ENCODE data around the gene CCDC88A.

Gene CCDC88A

GRCh38 chr2:55425431-55425831, 5.8 kb upstream of the CCDC88A start:
- ChIA-PET POLR2A (no interaction called here), CTCF (no interaction called here)
- DNase-seq (ENCODE audit: extremely low spot score), result no peak
- TF ChIP-seq CTCF (IDR thresholded peaks at IDR 0.05; ENCODE audit: control extremely low read depth, extremely low read depth, low read depth, missing control alignments), result no peak

GRCh38 chr2:55422876-55423665, 3.4 kb upstream of the CCDC88A start:
- CTCF ChIA-PET, result no interaction called here
- POLR2A ChIA-PET, result no interaction called here
- DNase-seq (ENCODE audit: extremely low spot score), result no peak
- TF ChIP-seq CTCF (IDR thresholded peaks at IDR 0.05; ENCODE audit: control extremely low read depth, extremely low read depth, low read depth, missing control alignments), result no peak

GRCh38 chr2:55421326-55421725, 1.7 kb upstream of the CCDC88A start:
- no peak for TF ChIP-seq CTCF (IDR thresholded peaks at IDR 0.05; ENCODE audit: control extremely low read depth, extremely low read depth, low read depth, missing control alignments)
- CTCF ChIA-PET, result no interaction called here
- no peak for DNase-seq (ENCODE audit: extremely low spot score)
- POLR2A ChIA-PET, result no interaction called here

- ChIA-PET CTCF (interaction anchor here (1.0 kb wide), 1 partner anchor 15 kb away, joined by 3 read pairs; no protein-coding TSS in a partner anchor), POLR2A (no interaction called here)
- no peak for DNase-seq (ENCODE audit: extremely low spot score)
- TF ChIP-seq CTCF (IDR thresholded peaks at IDR 0.05; ENCODE audit: control extremely low read depth, extremely low read depth, low read depth, missing control alignments), result no peak
These were observed 1.2 kb upstream of the CCDC88A start for GRCh38 chr2:55420871-55421270.

GRCh38 chr2:55420439-55420725, 726 bp upstream of the CCDC88A start:
- no peak for TF ChIP-seq CTCF (IDR thresholded peaks at IDR 0.05; ENCODE audit: control extremely low read depth, extremely low read depth, low read depth, missing control alignments)
- no peak for DNase-seq (ENCODE audit: extremely low spot score)
- POLR2A ChIA-PET, result no interaction called here
- CTCF ChIA-PET, result interaction anchor here (1.0 to 1.6 kb wide), 3 partner anchors 9 to 16 kb away, joined by 3 to 5 read pairs (median 4); no protein-coding TSS in a partner anchor

GRCh38 chr2:55419233-55419678, 400 bp downstream of the CCDC88A start:
- ChIA-PET POLR2A (no interaction called here), CTCF (interaction anchor here (1.4 to 1.6 kb wide), 2 partner anchors 10 to 12 kb away, joined by 4 to 5 read pairs; no protein-coding TSS in a partner anchor)
- no peak for DNase-seq (ENCODE audit: extremely low spot score)
- no peak for TF ChIP-seq CTCF (IDR thresholded peaks at IDR 0.05; ENCODE audit: control extremely low read depth, extremely low read depth, low read depth, missing control alignments)
